Ramos (cell line): ENCODE measurements around the gene NUP205.

Experiments
- in situ Hi-C: fragments of 300-500 bp; cut with MboI; formaldehyde crosslinking; loops from one replicate; pipeline ENCODE4 v1.14.3; 2022; ENCODE audit warnings: low sequenced_read_pairs; ENCODE audit not compliant: unreplicated experiment

The NUP205 gene

GRCh38 chr7:135539629-135540028 is 18.1 kb upstream of the NUP205 start:
- in situ Hi-C loops, result no loop called here

GRCh38 chr7:135541029-135541428 is 16.7 kb upstream of the NUP205 start:
- in situ Hi-C loops, result no loop called here

- in situ Hi-C loops, result no loop called here
Observed at GRCh38 chr7:135550196-135550595, 7.5 kb upstream of the NUP205 start.

- in situ Hi-C loops, result no loop called here
Observed at GRCh38 chr7:135552148-135552547, 5.6 kb upstream of the NUP205 start.

GRCh38 chr7:135553346-135553745 is 4.4 kb upstream of the NUP205 start:
- in situ Hi-C loops, result no loop called here

- in situ Hi-C loops, result loop anchor here (5.0 kb wide), 1 partner anchor 46 kb away; the partner anchor contains the start of gene CNOT4
Observed at GRCh38 chr7:135558337-135558767, 635 bp downstream of the NUP205 start.

- in situ Hi-C loops, result loop anchor here (5.0 kb wide), 1 partner anchor 47 kb away; the partner anchor contains the start of gene CNOT4
Observed at GRCh38 chr7:135558881-135559280, 1.2 kb downstream of the NUP205 start.

GRCh38 chr7:135560631-135561030 is 2.9 kb downstream of the NUP205 start:
- in situ Hi-C loops, result no loop called here

GRCh38 chr7:135562720-135563119 is 5.0 kb downstream of the NUP205 start:
- in situ Hi-C loops, result no loop called here

GRCh38 chr7:135571834-135572233 is 14.1 kb downstream of the NUP205 start:
- in situ Hi-C loops, result no loop called here

- in situ Hi-C loops, result no loop called here
Observed at GRCh38 chr7:135573541-135573940, 15.8 kb downstream of the NUP205 start.

- in situ Hi-C loops, result no loop called here
Observed at GRCh38 chr7:135575296-135575695, 17.6 kb downstream of the NUP205 start.

GRCh38 chr7:135578569-135578968 is 20.9 kb downstream of the NUP205 start:
- in situ Hi-C loops, result no loop called here

GRCh38 chr7:135584362-135585353 is 26.9 kb downstream of the NUP205 start:
- in situ Hi-C loops, result no loop called here

- in situ Hi-C loops, result no loop called here
Observed at GRCh38 chr7:135597181-135597925, 39.6 kb downstream of the NUP205 start.

GRCh38 chr7:135597926-135598305 is 40.2 kb downstream of the NUP205 start:
- in situ Hi-C loops, result no loop called here

- in situ Hi-C loops, result no loop called here
Observed at GRCh38 chr7:135599471-135599870, 41.8 kb downstream of the NUP205 start.

GRCh38 chr7:135600226-135600625 is 42.5 kb downstream of the NUP205 start:
- in situ Hi-C loops, result no loop called here

- in situ Hi-C loops, result no loop called here
Observed at GRCh38 chr7:135601182-135601581, 43.5 kb downstream of the NUP205 start.

- in situ Hi-C loops, result no loop called here
Observed at GRCh38 chr7:135602304-135602703, 44.6 kb downstream of the NUP205 start.

GRCh38 chr7:135616136-135616535 is 58.4 kb downstream of the NUP205 start:
- in situ Hi-C loops, result no loop called here
